Left forelimb (tissue), 1 donor: Measurements from ENCODE around the gene NAA25.
"Not testable (repeated sequence)": the region's sequence is repeated elsewhere in the genome, so short reads cannot be mapped to it uniquely, and the experiment has no call there.

ENCODE experiments used
- DNase-seq: peaks from one replicate; pipeline ENCODE4 v3.0.0-alpha.2; 2018; ENCODE audit warnings: low spot score

NAA25 gene

DNA sequence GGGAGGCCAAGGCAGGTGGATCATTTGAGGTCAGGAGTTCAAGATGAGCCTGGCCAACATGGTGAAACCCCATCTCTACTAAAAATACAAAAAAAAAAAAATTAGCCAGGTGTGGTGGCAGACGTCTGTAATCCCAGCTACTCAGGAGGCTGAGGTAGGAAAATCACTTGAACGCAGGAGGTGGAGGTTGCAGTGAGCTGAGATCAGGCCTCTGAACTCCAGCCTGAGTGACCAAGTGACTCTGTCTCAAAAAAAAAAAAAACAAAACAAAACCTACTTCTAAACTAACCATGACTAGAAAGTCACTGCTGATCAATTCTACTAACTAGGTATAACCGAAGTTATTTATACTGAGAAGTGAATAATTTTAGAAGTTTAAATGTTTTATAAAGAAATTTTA, 99.0 kb downstream of the NAA25 start:
- DNase-seq, result not testable (repeated sequence)

DNA sequence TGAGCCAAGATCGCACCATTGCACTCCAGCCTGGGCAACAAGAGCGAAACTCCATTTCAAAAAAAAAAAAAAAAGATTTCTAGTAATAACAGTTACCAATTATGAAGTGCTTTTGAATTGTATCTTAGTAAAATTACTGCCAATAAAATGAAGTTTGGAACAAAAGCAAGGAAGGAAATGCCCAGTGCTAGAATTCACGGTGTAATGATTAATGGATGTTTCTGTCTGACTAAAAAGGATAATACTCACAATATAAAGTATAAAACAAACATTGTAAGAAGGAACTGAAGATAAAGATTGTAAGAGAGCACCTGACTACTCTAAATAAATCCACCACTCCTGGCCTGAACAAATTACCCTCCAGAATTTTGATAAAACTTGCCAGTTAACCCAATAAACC, 99.7 kb downstream of the NAA25 start:
- no peak for DNase-seq

DNA sequence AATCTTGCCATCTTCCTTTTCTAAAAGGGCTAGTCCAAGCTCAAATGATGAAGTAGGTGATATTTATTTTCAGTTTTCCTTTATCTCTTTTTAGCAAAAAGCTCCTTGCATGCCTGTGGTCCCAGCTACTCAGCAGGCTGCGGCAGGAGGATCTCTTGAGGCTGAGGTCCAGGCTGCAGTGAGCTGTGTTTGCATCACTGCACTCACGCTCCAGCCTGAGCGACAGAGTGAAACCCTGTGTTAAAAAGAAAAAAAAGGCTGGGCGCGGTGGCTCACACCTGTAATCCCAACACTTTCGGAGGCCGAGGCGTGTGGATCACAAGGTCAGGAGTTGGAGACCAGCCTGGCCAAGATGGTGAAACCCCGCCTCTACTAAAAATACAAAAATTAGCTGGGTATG, 100.6 kb downstream of the NAA25 start:
- DNase-seq, result no peak

DNA sequence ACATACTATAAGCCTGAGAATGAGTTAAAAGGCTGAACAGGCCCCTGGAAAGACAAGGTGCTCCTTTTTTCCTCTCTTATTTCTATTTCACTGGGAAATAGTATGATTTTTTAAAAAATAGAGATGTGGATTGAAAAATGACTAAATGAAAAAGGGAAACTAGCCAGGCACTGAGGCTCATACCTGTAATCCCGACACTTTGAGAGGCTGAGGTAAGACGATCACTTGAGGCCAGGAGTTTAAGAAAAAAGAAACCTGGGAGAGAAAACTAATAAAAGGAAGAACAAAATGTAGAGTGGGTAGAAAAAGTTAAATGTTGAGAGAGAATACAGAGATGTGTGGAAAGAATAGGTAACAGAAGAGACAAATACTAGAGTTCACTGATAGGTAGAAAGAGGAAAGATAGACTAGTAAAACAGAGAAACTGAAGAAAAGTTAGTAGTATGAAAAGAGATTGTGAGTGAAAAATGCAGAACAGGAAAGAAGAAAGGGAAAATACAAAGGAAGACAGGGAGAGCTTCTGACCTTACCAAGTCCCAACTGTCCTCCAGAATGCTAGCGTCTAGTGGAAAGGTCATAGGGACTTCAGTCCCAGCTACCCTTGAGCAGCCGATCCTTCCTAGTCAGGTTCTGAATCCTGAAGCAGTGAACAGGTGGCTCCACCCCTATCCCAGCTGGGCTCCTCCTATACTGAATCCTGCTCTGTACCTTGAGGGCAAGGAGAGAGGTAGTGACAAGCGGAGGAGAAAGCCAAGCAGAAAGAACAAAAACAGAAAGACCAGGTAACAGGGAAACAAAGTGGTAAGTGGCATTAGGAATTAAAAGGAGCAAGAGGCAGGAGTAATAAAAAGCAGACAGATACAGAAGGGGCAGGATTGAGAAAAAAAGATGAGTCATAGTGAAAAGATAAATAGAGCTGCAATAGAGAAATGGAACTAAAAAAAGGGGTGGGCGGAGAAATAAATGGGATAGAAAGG, 102.9 kb downstream of the NAA25 start:
- no peak for DNase-seq

DNA sequence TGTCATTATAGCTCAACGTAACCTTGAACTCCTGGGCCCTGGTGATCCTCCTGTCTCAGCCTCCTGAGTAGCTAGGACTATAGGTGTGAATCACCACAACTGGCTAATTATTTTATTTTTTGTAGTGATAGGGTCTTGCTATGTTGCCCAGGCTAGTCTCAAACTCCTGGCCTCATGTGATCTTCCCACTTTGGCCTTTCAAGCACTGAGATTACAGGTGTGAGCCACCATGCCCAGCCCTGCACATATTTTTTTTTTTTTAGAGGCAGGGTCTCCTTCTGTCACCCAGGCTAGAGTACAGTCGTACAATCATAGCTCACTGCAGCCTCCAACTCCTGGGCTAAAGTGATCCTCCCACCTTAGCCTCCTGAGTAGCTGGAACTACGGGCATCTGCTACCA, 104.5 kb downstream of the NAA25 start:
- DNase-seq, result no peak

DNA sequence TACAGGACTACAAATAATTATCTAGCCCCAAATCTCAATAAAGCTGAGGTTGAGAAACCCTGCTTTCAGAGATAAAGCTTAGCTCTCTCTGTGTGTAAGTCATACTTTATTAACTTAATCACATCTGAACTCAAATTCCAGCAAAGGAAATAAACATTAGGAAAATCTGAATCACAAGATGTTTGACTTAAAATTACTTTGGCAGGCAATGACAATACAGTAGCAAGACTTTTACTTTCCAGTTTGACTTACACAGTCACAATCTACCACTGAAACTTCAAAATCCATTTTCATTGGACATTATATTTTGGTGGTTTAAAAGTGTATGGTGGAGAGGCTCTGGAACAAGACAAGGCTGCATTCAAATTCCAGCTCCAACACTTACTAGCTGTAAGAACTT, 107.0 kb downstream of the NAA25 start:
- DNase-seq, result no peak

DNA sequence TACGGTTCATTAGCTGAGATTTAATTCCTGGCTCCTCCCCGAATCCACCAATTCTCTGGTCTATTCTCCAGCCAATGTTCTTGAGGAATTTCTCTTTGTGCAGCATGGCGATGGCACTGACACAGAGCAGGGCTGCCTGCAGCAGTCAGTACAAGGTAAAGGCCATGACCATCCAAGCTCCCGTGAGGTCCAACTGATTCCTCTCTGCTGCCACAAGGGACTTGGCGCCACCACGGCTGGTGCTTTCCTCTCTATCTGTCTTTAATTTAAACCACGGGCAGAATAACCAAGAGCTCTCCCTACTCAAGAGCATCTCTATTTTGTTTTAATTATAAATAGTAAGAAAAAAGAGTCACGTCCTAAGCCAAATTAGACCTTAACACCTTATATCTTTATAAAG, 107.8 kb downstream of the NAA25 start:
- DNase-seq, result no peak

DNA sequence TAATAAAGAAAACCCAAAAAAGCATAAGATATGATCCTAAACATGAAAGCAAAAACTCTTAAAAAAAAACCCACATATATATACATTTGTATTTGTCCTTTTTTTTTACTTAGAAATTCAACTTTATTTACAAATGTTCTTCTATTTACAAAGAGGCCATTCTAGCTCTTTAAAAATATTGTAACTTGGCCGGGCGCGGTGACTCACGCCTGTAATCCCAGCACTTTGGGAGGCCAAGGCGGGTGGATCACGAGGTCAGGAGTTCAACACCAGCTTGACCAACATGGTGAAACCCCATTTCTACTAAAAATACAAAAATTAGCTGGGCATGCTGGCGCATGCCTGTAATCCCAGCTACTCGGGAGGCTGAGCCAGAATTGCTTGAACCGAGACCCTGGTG, 109.5 kb downstream of the NAA25 start:
- DNase-seq, result not testable (repeated sequence)

DNA sequence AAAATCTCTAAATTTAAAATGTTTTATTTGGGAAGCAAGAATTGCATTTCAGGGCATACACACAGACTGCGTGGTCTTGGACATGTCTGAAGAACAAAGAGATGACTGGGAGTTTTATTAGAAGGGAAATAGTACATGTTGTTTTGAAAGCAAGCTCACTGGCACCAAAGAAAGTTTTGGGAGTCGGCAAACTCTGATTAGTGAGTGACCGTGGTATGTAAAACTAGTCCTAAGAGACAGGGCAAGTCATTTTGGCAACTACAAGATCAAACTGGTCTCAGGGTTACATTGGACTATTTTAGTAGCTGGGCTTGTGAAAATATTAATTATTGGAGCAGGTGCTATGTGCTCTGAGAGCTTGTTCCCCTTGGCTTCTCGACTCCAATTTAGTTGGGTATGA, 110.6 kb downstream of the NAA25 start:
- DNase-seq, result no peak

DNA sequence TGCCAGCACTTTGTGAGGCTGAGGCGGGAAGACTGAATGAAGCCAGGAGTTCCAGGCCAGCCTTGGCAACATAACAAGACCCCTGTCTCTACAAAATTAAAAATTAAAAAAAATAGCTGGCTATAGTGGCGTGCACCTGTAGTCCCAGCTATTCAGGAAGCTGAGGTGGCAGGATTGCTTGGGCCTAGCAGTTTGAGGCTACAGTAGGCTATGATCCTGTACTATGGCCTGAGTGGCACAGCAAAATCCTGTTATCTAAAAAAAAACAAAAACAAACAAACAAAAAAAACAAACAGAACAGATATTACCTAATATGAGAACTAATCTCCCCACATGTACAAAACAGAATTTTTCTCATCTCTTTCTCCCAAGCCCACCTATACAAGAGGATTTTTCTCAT, 111.3 kb downstream of the NAA25 start:
- no peak for DNase-seq

DNA sequence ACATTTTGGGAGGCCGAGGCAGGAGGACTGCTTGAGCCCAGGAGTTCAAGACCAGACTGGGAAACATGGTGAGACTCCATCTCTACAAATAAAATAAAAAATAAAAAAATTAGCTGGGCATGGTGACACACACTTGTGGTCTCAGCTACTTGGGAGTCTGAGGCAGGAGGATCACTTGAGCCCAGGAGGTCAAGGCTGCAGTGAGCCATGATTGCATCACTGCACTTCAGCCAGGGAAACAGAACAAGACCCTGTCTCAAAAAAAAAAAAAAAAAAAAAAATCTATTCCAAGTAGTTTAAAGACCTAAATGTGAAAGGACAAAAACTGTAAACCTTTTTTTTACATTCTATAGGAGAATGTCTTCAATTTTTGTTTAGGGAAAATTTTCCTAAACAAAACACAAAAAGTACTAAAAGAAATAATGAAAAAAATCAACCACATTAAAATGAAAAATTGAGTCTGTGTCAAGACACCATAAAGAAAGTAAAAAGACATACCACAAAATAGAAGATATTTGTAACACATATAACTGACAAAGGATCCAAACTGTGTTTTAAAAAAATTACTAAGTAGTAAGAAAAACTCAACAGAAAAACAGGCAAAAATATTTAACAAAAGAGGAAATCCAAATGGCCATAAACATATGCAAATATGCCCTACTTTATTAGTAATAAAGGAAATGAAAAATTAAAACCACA, 112.7 kb downstream of the NAA25 start:
- DNase-seq, result no peak

DNA sequence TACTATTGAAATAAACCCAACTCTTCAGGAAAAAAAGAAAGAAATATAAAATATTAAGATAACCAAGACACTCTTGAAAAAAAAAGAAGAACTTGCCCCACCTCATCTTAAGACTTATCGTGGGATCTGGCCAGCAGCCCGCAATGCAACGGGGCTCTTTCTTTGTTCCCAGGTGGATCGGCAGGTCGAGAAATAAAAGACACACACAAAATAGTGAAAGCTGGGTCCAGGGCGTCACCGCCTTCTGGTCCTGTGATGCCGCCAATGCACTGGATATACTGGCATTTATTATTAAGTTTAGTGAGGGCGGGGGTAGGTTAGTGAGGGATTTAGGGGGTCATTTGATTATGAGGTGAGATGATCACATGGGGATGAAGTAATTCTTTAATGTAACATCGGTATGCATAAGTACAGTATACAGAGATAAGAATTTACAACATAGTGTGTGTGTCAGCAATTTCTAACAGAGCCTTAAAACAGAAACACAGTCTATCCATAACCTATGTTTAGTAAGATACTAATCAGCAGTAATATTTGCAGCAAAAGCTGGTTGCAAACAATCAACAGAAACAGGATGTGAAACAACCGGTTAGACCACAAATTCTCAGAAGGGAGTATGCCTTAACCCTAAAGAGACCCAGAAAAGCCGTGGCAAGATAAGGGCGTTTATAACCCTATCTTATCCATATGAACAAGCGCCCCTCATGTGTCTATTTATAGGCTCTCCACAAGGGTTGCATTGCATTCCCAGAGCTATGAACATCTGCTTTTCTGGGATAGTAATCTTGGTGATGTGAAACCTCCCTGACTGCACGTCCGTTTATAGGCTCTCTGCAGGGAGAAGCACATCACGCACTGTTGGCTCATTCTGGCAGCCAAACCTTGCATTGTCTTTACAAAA, 114.1 kb downstream of the NAA25 start:
- DNase-seq, result not testable (repeated sequence)

DNA sequence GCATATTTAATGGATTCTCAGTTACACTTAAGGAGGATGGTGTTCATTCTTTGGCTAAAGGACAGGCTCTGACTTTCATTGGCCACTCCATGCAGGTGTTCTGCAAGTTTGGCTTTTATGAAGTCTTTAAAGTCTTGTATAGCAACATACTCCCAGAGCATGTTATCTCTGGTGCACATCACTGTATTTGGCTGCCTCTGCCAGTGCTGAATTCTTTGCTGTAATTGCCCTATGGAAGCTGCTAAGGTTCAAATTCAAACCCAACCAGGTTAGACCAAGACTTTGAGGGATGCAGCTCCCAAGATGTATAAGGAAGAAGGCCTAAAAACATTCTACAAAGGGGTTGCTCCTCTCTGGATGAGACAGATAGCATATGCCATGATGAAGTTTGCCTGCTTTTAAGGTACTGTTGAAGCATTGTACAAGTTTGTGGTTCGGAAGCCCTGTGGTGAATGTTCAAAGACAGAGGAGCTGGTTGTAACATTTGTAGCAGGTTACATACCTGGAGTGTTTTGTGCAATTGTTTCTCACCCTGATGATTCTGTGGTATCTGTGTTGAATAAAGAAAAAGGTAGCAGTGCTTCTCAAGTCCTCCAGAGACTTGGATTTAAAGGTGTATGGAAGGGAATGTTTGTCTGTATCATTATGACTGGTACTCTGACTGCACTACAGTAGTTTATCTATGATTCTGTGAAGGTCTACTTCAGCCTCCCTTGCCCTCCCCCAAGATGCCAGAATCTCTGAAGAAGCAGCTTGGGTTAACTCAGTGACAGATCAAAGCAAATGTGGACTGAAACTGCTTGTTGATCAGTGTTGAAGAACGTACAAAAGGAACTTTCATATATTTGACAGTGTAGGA, 115.1 kb downstream of the NAA25 start:
- DNase-seq, result no peak

DNA sequence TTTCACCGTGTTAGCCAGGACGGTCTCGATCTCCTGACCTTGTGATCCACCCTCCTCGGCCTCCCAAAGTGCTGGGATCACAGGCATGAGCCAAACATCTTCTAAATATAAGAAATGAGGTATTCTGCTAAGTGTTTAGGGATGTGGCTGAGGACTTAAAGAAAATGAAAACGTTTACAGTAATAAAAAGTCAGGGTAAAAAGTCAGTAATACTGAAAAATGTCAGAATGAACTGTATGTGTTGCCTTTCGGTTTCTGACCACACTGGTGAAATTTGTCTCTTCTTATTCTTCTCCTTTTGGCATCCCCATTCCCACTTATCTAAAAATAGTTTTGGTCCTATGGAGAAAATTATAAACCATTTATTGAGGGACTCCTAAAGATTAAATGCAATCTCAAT, 116.1 kb downstream of the NAA25 start:
- DNase-seq, result no peak

DNA sequence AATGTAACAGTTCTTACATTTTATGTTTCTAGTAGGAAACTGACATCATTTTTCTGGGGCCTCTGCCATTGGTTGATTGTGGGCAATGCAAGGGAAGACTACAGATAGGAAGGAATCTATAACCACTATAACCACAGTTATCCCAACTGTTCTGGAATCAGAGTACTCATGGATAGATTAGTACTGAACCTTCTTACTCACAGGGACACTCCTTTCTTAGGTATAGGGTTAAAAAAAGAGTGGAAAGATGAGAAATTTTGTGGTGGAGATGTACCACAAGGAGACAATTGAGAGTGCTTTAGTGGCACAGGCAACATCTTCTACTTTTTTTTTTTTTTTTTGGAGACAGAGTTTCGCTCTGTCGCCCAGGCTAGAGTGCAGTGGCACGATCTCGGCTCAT, 116.6 kb downstream of the NAA25 start:
- DNase-seq, result no peak

DNA sequence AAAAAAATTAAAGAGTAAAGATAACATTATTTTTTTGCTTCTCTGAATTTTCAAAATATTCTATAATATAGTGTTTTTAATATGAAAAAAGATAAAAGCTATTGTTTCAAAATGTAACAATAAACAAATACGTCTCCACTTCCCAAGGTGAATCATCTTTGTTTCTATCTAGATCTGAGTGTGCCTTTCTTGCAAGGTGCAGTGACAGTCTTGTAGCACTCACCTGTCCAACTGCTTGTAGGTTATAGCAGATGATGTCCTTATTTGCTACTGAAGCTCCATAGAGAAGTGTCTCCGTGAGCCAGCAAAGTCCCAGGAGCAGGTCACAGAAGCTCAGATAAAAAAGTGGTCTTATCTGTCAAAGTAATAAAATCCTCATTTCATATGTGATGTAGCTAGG, 117.0 kb downstream of the NAA25 start:
- DNase-seq, result no peak

DNA sequence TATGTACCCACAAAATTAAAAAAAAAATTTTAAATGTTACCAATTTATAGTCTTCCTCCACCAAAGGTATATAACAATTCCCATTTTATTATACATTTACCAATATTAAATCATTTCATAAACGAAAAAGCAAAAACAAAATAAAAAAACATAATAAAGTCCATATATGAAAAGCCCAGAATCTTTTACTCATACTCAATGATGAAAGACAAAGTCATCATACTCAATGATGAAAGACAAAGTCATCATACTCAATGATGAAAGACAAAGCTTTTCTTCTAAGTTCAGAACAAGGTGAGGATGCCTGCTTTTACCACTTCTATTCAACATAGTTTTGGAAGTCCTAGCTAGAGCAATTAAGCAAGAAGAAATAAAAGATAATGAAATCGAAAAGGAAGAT, 123.8 kb downstream of the NAA25 start:
- no peak for DNase-seq

DNA sequence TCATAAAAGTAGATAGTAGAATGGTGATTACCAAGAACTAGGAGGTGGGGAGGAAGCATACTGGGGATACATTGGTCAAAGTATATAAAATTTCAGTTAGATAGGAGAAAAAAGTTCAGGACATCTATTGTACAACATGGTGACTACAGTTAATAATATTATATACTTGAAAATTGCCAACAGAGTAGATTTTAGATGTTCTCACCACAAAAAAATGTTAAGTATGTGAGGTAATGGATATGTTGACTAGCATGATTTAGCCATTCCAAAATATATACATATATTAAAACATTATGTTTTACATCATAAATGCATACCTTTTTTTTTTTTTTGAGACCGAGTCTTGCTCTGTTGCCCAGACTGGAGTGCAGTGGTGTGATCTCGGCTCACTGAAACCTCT, 126.6 kb downstream of the NAA25 start:
- no peak for DNase-seq

DNA sequence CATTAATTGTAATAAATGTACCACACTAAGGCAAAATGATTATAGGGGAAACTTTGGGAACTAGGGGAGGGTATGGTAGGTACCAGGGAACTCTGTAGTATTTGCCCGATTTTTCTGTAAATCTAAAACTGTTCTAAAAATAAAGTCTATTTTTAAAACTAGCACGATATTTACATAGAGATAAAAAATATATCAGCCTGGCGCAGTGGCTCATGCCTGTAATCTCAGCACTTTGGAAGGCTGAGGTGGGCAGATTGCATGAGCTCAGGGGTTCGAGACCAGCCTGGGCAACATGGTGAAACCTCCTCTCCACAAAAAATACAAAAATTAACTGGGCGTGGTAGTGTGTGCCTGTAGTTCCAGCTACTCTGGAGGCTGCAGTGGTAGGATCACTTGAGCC, 128.0 kb downstream of the NAA25 start:
- DNase-seq, result no peak

DNA sequence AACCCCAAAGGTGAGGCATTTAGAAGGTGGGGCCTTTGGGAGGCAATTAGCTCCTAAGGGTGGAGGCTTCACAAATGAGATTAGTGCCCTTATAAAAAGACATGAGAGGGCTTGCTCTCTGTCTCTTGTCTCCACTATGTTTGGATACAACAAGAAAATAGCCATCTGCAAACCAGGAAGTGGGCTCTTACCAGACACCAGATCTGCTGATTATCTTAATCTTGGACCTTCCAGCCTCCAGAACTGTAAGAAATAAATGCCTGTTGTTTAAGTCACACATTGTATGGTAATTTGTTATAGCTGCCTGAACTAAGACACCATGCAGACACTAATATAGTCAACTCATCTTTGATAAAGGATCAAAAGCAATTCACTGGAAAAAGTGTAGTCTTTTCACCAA, 130.0 kb downstream of the NAA25 start:
- DNase-seq, result no peak

DNA sequence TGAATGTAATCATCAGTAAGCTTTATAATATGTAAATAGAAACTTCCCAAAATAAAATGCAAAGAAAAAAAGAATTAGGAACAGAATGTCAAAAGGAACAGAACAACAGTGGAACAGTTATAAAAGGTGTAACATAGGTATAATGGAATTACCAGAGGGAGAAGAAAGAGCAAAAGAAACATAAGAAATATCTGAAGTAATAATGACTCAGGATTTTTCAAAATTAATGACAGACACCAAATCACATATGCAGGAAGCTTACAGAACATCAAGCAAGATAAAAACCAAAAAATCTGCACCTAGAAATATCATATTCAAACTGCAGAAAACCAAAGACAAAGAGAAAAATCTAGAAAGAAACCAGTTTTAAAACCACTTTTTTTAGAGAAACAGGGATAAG, 131.7 kb downstream of the NAA25 start:
- DNase-seq, result no peak
